MG63 (cell line): Measurements from ENCODE around the gene BNC2. TPM values are rescaled to one million over a fixed set of nuclear protein-coding genes. Genes with fewer than 3 reads are reported as not detected.
"Not testable (repeated sequence)": the region's sequence is repeated elsewhere in the genome, so short reads cannot be mapped to it uniquely, and the experiment has no call there.

ENCODE experiments used
- DNase-seq: peaks from one replicate; pipeline ENCODE4 v3.0.0-alpha.2; 2020
- H3K27me3 ChIP-seq: fragments of 250-450 bp; sonication (Bioruptor Pico); 2 replicates; pipeline ENCODE4 v1.5.1; 2020; ENCODE audit warnings: mild to moderate bottlenecking, moderate library complexity
- H3K36me3 ChIP-seq: fragments of 250-450 bp; sonication (Bioruptor Pico); 2 replicates; pipeline ENCODE4 v1.5.1; 2020; ENCODE audit warnings: mild to moderate bottlenecking, moderate library complexity
- H3K4me3 ChIP-seq: fragments of 250-450 bp; sonication (Bioruptor Pico); 2 replicates; pipeline ENCODE4 v1.5.1; 2020; ENCODE audit warnings: mild to moderate bottlenecking, moderate library complexity
- H3K9me3 ChIP-seq: fragments of 250-450 bp; sonication (Bioruptor Pico); 2 replicates; pipeline ENCODE4 v1.5.1; 2020; ENCODE audit warnings: mild to moderate bottlenecking, moderate library complexity
- total RNA-seq: library from RNA; depleted of rRNA; stranded (reverse); fragments of >200 nt; shearing (Covaris generic); gene quantifications from 2 replicates; pipeline ENCODE4 v1.2.3, GENCODE V29; 2014; ENCODE audit warnings: low replicate concordance

BNC2 gene
- total RNA-seq, 1 experiment from 2014 or later: 38.8 TPM

GRCh38 chr9:16499892-16500291 lies 370.6 kb downstream of the BNC2 start:
- no peak overlapping the region for H3K4me3 ChIP-seq
- no peaks in the 10 kb centered on the region for H3K9me3 ChIP-seq
- no peaks in the 10 kb centered on the region for H3K27me3 ChIP-seq
- H3K36me3 ChIP-seq: peaks cover 92% of the 10 kb centered on the region
- no peak for DNase-seq

DNA sequence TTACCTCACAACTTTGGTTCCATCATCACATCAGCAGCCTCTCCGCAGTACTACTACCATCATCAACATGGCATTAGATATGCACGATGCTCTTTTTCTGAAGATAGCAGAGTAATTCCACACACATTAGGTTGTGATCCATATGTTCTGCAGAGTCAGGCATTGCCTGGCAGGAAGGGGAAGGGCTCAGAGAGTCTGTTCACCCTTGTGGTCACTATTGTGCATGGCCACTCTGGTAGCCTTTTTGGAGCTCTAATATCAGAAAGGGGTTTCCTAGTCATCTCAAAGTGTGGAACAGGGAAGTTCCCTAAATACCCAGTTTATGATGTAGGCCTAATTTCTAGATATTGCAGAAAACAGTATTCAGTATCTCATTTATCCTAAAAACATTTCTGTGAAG lies 373.6 kb downstream of the BNC2 start:
- no peak for DNase-seq
- no peaks in the 10 kb centered on the region for H3K9me3 ChIP-seq
- no peaks in the 10 kb centered on the region for H3K27me3 ChIP-seq
- H3K36me3 ChIP-seq: peaks cover 92% of the 10 kb centered on the region
- H3K4me3 ChIP-seq: no peak overlapping the region

DNA sequence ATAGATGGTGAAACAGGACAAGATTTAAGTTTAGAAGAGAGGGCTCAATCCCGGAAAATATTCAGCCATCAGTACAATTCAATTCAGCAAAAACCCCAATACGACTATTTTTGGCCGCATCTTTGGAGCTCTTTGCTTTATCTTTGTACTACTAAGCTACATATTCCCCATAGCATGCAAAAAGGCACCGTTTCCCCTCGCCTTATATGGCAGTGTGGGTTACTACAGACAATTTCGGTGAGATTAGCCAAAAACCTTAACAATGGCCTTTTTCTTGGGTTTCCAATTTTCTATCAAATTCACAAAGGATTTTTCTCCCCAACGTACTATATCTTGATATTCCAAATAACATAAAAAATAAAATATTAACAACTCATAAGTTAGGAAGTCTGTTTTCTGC lies 382.6 kb downstream of the BNC2 start:
- Histone ChIP-seq H3K4me3 (no peak overlapping the region), H3K9me3 (no peaks in the 10 kb centered on the region), H3K27me3 (no peaks in the 10 kb centered on the region), H3K36me3 (peaks cover 100% of the 10 kb centered on the region)
- DNase-seq: no peak

DNA sequence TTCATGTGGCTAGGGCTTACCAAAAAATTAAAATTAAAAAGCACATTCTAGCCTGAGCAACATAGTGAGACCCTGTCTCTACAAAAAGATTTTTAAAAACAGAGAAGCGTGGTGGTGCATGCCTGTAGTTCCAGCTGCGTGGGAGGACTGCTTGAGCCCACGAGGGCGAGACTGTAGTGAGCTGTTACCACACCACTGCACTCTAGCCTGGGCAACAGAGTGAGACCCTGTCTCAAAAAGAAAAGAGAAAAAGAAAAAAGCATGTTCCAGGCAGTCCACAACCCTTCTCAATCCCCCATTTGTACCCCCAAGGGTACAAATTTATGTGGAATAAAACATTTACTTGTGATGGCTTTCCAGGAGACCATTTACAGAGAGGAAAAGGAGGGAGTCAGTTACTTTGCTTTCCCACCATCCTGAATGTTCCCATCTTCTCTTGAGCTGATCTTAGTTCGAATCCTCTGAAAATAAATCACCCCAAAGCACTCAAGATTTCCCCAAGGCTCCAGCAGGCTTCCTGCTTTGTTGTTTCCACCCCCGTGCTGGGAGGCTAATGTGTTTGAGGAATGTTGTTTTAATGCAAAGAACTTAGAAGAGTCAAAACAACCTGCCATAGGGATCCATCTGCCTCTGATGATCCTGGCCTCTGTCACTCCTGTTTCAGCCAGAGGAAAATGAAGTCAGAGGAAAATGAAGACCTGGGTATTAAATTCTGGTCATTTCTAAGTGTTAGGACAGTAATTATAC lies 384.7 kb downstream of the BNC2 start:
- Histone ChIP-seq H3K27me3 (no peaks in the 10 kb centered on the region), H3K4me3 (no peak overlapping the region), H3K9me3 (no peaks in the 10 kb centered on the region), H3K36me3 (peaks cover 100% of the 10 kb centered on the region)
- no peak for DNase-seq

DNA sequence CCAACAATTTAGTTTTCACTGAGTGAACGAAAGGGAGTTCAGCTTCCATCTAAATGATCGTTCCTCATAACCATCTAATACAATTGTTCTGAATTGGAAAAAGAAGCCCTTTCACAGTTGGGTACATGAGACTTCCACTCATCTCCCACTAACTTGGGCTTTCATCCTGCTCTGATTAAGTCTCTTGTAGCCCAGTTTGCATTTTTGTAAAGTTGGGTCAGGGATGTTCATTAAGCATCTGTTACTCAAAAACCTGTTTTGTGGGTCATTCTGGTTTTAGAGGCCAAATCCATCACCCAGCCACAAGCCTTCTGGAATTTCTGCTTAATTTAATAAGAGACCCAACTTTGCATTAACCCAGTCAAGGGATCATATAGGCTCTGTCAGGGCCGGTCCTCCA lies 385.3 kb downstream of the BNC2 start:
- Histone ChIP-seq H3K4me3 (no peak overlapping the region), H3K9me3 (no peaks in the 10 kb centered on the region), H3K36me3 (peaks cover 95% of the 10 kb centered on the region), H3K27me3 (no peaks in the 10 kb centered on the region)
- no peak for DNase-seq

- no peak overlapping the region for H3K4me3 ChIP-seq
- DNase-seq: no peak
- peaks cover 95% of the 10 kb centered on the region for H3K36me3 ChIP-seq
- H3K9me3 ChIP-seq: no peaks in the 10 kb centered on the region
- H3K27me3 ChIP-seq: no peaks in the 10 kb centered on the region
Observed at GRCh38 chr9:16484744-16485143, 385.7 kb downstream of the BNC2 start.

GRCh38 chr9:16484180-16484579 lies 386.3 kb downstream of the BNC2 start:
- no peaks in the 10 kb centered on the region for H3K9me3 ChIP-seq
- no peak for DNase-seq
- peaks cover 95% of the 10 kb centered on the region for H3K36me3 ChIP-seq
- H3K27me3 ChIP-seq: no peaks in the 10 kb centered on the region
- no peak overlapping the region for H3K4me3 ChIP-seq

GRCh38 chr9:16482764-16483163 lies 387.7 kb downstream of the BNC2 start:
- Histone ChIP-seq H3K36me3 (peaks cover 94% of the 10 kb centered on the region), H3K4me3 (no peak overlapping the region), H3K27me3 (no peaks in the 10 kb centered on the region), H3K9me3 (no peaks in the 10 kb centered on the region)
- DNase-seq: no peak

GRCh38 chr9:16480584-16480983 lies 389.9 kb downstream of the BNC2 start:
- not testable (repeated sequence) for H3K4me3 ChIP-seq, DNase-seq, H3K27me3 ChIP-seq, H3K9me3 ChIP-seq
- peaks cover 94% of the 10 kb centered on the region for H3K36me3 ChIP-seq

- peaks cover 94% of the 10 kb centered on the region for H3K36me3 ChIP-seq
- no peaks in the 10 kb centered on the region for H3K27me3 ChIP-seq
- peaks cover 3% of the 10 kb centered on the region for H3K9me3 ChIP-seq
- DNase-seq: no peak
- no peak overlapping the region for H3K4me3 ChIP-seq
Observed at GRCh38 chr9:16475996-16476395, 394.5 kb downstream of the BNC2 start.

- Histone ChIP-seq H3K4me3 (no peak overlapping the region), H3K36me3 (peaks cover 97% of the 10 kb centered on the region), H3K9me3 (peaks cover 3% of the 10 kb centered on the region), H3K27me3 (no peaks in the 10 kb centered on the region)
- DNase-seq: no peak
Observed at GRCh38 chr9:16475257-16475656, 395.2 kb downstream of the BNC2 start.

DNA sequence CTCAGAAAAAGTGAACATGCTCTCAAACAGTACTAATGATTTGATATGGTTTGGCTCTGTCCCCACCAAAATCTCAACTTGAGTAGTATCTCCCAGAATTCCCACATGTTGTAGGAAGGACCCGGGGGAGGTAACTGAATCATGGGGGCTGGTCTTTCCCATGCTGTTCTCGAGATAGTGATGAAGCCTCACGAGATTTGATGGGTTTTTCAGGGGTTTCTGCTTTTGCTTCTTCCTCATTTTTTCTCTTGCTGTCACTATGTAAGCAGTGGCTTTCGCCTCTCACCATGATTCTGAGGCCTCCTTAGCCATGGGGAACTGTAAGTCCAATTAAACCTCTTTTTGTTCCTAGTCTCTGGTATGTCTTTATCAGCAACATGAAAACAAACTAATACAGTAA lies 401.3 kb downstream of the BNC2 start:
- Histone ChIP-seq H3K27me3 (no peaks in the 10 kb centered on the region), H3K4me3 (no peak overlapping the region), H3K36me3 (peaks cover 78% of the 10 kb centered on the region), H3K9me3 (peaks cover 18% of the 10 kb centered on the region)
- DNase-seq: no peak

GRCh38 chr9:16461851-16462250 lies 408.6 kb downstream of the BNC2 start:
- DNase-seq: no peak
- Histone ChIP-seq H3K4me3 (no peak overlapping the region), H3K9me3 (no peaks in the 10 kb centered on the region), H3K27me3 (no peaks in the 10 kb centered on the region), H3K36me3 (peaks cover 85% of the 10 kb centered on the region)

DNA sequence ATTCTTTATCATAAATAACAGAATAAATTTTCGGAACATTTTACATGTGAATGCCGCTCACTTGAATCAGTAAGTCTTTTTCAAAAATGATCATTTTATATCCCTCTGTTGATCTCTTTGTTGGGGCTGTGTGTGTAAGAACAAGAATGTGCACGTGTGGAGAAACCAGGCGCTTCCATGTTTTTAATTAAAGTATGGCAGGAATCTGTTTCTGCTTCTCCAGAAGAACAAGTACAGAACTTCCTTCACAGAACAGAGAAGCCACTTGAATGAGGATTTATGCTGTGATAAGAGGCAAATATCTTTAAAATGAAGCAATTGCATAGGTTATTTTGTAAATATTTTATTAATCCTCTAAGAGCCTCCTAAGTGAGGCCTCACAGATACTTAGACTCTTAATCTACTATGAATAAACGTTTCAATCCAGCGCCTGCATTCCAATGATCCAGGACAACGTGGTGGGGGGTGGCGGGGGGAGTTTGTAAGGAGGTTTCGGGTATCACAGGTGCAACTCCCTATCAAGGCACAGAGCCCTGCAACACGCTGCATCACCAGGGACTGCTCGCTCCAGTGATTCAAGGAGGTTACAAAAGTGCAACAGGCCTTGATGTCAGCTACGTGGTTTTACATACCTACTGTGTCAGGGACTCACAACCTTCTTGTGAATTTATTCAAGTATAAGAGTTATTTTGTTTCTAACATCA lies 409.2 kb downstream of the BNC2 start:
- peaks cover 91% of the 10 kb centered on the region for H3K36me3 ChIP-seq
- H3K9me3 ChIP-seq: no peaks in the 10 kb centered on the region
- no peak overlapping the region for H3K4me3 ChIP-seq
- DNase-seq: no peak
- H3K27me3 ChIP-seq: no peaks in the 10 kb centered on the region

- Histone ChIP-seq H3K36me3 (peaks cover 96% of the 10 kb centered on the region), H3K27me3 (no peaks in the 10 kb centered on the region), H3K9me3 (no peaks in the 10 kb centered on the region), H3K4me3 (no peak overlapping the region)
- no peak for DNase-seq
Observed at GRCh38 chr9:16460696-16461095, 409.8 kb downstream of the BNC2 start.

DNA sequence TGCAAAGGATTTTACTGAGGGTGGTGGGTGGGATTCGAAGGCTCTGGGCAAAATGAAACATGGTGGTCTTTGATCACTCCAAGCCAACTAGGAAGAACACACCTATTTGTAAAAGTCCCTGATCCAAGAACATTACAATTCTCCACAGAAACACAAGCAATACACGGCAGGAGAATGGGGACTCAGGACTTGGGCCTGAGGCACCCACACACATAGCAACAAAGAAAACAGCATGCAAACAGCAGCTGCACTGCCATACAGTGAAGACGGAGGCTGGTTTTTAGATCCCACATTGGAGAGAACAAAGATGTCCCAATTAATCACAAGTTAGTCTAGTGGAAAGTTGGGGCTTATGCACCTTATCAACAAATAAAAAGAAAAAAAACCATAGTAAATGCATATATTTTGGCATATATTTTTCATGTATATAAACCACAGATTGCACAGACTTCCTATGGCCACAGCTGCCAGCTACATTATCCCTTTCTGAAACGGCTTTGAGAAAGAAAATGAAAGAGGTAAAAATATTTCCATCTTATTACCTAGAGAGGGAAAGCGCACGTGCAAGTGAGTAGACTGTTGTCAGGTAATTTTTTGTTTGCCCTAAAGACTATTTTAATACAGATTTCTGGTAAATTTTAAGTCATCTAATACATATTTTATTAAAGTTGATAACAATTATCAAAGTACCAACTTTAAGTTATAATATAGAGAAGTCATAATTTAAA lies 410.9 kb downstream of the BNC2 start:
- no peak for DNase-seq
- Histone ChIP-seq H3K4me3 (no peak overlapping the region), H3K27me3 (no peaks in the 10 kb centered on the region), H3K36me3 (peaks cover 98% of the 10 kb centered on the region), H3K9me3 (no peaks in the 10 kb centered on the region)

GRCh38 chr9:16458696-16459420 lies 411.6 kb downstream of the BNC2 start:
- no peak overlapping the region for H3K4me3 ChIP-seq
- H3K9me3 ChIP-seq: no peaks in the 10 kb centered on the region
- H3K36me3 ChIP-seq: peaks cover 98% of the 10 kb centered on the region
- no peak for DNase-seq
- no peaks in the 10 kb centered on the region for H3K27me3 ChIP-seq
